ENCODE results near the gene AJAP1.

- TF ChIP-seq CTCF (IDR thresholded peaks at IDR 0.05) (no peak), POLR2A (IDR thresholded peaks at IDR 0.05) (no peak)
Measured at GRCh38 chr1:4703646-4704045, 49.2 kb downstream of the AJAP1 start.
